Eye (tissue), 1 donor: ENCODE data around the gene MAGED2.
A peak's percentile ranks its signal among the peaks of the same experiment; 100 is the strongest.
"Not testable (repeated sequence)": the region's sequence is repeated elsewhere in the genome, so short reads cannot be mapped to it uniquely, and the experiment has no call there.

Source experiments
- DNase-seq: peaks from one replicate; pipeline ENCODE4 v3.0.0-alpha.2; 2015

MAGED2 gene

DNA sequence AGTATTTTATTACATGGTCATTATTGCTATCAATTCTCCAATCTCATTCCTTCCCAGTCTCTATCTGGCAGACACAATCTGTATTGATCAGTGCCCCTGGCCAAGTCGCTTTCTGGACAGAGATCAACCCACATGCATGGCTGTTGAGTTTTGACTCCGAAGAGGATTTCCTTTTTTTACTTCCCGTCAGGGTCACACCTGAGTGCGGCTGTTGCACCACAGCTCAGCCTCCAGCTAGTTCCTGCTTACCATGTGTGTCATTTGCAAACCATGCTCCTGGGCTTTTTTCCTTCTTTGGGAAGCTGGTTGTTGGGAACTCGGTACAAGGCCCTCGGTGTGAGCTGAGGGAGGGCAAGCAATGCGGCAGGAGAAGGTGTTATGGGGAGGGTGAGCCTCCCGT lies 11.7 kb downstream of the MAGED2 start:
- no peak for DNase-seq

DNA sequence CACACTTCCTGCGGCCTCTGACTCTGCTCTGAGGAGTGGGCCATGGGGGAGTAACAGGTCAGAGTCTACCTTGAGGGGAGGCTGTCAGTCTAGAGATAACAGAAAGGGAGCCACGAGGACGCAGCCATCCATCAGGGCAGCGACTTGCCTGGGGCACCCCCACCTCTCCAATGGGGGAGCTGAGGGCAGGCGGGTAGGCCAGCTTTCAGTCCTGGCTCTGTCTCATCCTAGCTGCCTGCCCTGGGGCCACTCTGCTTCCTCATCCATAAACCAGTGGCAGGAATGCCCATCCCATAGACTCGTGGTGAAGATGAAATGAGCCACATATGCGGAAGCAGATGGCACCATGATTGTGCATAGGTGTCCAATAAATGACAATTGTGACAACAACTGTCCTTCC lies 13.2 kb downstream of the MAGED2 start:
- DNase-seq: no peak

DNA sequence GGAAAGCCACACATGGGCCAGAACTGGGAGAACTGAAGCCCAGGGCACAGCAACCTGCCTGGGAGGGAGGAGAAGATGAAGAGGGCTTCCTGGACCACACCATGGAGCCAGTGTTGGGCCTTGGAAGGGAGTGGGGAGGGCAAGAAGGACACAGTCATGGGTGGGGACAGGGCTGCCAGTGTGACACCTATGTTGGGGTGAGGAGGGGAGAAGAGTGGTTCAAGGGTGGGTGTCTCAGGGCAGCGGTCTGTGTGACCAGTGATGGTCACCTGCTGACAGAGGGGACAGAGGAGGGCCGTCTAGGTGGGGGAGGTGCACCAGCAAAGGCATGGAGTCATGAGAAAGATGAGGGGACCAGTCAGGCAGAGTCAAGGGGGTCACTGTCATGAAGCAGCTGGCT lies 13.8 kb downstream of the MAGED2 start:
- DNase-seq: no peak

DNA sequence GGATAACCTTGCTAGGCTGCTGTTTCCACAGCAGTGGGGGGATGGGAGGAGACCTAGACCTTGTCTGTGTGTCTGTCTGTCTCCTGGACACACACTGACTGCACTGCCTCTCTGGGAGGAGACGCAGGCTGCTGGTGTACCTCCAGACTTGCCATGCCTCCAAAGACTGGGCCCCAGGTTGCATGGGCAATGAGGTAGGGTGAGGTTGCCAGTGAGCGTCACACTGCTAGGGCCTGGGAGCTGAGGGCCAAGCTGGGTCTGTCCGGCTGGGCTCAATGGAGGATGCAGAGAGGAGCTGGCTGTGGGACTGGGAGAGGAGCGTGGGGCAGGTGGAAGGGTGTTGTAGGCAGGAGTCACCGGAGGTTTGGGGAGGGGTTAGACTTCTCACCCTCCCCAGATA lies 16.6 kb downstream of the MAGED2 start:
- DNase-seq: no peak

DNA sequence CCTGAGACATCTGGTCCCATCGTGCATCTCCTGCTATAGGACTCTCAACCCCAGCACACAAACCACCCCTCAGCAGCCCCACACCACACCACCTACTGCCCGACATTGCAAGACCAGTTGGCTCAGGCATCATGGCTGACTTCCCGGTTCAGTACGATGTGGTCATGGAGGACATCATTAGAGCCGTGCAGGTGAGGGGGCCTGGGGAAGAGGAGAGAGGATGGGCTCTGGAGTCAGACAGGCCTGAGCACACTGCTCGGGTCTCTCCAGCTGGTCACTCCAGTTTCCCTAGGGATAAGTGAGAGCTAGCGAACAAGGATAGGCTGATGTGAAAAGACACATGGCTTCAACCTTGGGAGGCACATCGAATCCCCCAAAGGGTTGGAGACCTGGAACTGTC lies 17.2 kb downstream of the MAGED2 start:
- no peak for DNase-seq

DNA sequence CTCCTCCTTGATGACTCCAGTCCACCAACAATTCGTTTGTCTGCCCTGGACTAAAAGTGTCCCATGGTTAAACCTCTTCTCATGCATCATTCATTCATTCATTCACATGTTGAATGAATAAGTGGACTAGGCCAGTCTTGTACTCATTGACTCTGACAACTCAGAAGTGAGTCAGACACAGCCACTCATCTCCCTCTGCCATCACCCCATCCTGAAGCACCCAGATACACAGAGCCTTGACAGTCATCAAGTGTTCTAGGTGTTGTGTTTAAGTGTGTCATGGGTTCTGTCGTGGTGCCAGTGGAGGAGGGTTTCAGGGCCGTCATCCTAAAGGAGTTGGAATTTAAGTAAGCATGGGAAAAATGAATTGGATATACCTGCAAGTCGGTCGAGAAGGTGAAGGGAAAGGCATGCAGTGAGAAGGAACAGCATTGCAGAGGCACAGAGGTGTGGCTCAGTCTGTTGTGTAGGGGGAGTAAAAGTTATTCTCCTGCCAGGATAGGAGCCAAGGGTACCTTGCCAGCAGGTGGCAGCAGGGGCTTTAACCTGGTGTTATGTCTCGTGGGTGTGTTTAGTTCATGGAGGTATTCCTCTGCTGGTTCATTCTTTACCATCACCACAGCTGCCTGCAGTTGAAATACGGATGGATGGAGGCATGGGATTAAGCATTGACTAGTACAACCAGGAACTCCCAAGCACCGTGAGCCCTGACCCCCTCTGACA lies 18.3 kb downstream of the MAGED2 start:
- DNase-seq: no peak

DNA sequence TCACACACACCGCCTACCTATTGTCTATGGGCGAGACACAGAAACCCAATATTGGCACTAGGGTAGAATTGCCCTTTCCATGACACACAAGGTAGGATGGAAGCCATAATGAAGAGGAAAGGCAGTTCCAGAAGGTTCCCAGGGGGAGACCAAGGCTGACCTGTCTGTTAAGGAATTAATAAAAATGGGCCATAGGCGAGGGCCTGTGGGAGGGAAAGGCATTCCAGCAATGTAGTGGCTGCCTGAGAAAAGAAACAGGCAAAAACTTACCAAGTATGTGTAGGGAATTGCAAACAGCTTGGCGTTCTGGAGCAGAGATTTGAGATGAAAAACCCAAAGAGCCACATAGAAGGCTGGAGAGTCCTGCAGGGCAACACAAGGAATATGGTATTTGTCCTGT lies 19.1 kb downstream of the MAGED2 start:
- DNase-seq: no peak

DNA sequence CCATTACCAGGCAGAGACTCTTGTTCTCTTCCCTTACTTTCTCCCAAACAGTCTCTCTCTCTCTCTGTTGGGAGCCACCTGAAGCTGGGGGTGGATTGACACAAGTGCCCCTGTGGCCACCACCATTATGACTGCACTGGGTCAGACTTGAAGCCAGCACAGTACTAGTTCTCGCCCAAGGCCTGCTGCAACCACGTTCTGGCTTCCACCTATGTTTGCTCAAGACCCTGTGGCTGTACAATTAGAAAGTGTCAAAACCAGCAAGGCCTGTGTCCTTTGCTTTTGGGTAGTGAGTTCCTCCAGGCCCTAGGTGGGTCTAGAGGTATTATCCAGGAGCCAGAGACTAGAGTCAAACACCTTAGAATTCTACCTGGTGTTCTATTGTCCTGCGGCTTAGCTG lies 31.0 kb downstream of the MAGED2 start:
- no peak for DNase-seq

DNA sequence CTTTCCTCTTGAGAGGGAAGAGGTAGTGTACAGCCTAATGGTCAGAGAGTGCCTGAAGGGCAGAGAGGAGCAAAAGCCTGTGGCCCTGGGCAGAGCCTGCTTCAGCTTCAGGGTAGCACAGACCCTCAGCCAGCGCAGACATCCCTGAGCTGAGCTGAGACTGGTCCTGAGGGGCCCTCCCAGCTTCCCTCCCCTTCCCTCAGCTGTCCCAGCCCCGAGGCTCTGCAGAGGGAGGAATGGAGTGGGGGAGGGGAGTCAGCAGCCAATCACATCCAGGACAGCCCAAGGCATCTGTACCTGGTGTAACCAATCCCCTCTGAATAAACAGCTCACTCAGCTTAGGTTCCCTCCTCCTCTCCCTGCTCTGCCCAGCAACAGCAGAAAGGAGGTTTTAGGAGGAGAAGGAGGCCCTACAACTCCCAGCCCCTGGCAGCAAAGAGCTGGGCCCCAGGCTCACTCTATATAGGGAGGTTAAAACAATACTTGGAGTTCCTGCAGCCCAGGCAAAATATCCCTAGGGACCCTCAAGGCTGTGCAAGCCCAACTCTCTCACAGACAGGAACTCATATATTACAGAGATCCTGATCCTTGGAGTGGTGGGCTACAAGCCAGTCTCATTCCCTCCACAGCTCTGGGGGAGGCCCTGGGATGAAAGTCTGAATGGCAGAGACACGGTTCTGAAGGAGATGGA lies 33.8 kb downstream of the MAGED2 start:
- DNase-seq: peak; percentile 69

DNA sequence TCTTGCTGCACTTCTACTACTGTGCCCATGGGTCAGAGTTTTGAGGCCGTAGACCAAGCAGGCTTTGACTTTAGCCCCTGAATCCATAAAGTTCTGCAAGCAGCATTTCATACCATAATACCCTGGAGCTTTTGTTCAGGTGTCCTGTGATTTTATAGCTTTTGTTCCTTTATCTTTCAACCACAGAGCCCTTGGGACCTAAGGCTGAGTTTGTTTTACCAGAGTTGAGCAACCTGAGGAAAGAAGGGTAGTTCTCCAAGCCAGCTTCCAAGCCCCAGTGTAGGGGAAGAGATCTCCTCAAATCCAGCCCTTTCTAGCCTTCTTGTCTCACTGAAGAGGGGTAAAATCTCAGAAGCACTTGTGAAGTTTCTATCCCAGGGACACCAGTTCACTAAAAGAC lies 35.1 kb downstream of the MAGED2 start:
- no peak for DNase-seq

DNA sequence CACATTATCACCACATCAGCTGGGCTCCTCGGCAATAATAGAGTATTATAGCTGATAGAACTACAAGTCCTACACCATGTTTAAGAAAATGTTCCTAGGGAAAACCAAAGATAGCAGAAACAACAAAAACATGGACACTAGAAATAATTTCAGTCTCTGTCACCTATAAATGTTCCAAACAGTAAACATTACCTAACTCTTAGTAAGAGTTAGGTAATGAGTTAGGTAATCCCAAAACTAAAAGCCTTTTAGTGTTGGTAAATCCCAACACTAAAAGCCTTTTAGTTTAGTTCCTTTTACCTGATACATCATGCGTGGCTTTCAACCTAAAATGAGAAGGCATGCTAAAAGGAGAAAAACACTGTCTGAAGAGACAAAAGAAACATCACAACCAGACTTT lies 35.5 kb downstream of the MAGED2 start:
- DNase-seq: no peak

DNA sequence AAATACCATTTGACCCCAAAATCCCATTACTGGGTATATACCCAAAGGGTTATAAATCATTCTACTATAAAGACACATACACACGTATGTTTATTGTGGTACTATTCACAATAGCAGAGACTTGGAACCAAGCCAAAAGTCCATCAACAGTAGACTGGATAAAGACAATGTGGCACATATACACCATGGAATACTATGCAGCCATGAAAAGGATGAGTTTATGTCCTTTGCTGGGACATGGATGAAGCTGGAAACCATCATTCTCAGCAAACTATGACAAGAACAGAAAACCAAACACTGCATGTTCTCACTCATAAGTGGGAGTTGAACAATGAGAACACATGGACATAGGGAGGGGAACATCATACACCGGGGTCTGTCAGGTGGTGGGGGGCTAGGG lies 40.2 kb downstream of the MAGED2 start:
- not testable (repeated sequence) for DNase-seq

DNA sequence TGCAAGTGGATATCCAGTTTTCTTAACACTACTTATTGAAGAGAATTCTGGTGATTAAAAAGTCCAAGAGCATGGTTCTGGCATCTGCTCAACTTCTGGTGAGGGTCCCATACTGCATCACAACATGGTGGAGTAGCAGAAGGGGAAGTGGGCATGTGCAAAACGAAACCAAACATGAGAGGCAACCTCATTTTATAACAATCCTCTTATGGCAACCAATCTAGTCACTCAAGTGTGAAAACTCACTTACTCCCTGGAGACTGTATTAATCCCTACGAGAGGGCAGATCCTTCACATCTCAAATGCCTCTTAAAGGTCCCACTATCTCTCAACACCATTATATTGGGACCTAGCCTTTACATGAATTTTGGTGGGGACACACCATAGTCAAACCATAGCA lies 57.7 kb downstream of the MAGED2 start:
- no peak for DNase-seq
